DND-41 (cell line): ENCODE data around the gene SEC31A.

Experiments
- CTCF ChIP-seq: IDR thresholded peaks from 2 replicates; pipeline ENCODE4 v1.5.1; 2012; ENCODE audit warnings: borderline replicate concordance, low read length, moderate library complexity, mild to moderate bottlenecking; ENCODE audit not compliant: poor library complexity, severe bottlenecking; ENCODE audit errors: extremely low read depth
- EZH2 ChIP-seq: IDR thresholded peaks from 3 replicates; pipeline ENCODE4 v1.6.1; 2012; ENCODE audit warnings: borderline replicate concordance, low read depth, mild to moderate bottlenecking, moderate library complexity, low read length, inconsistent platforms; ENCODE audit not compliant: severe bottlenecking

- TF ChIP-seq CTCF (no peak), EZH2 (no peak)
Measured at GRCh38 chr4:82921795-82922194, 30.8 kb upstream of the SEC31A start.
